Transverse colon (tissue), 4 donors: ENCODE measurements around the gene F13A1.

Experiments used
- CTCF ChIP-seq, 5 experiments: fragments of 200-600 bp in 3 of 5; fragments of 450-650 bp in 2 of 5; sonication (generic) in 3 of 5; IDR thresholded peaks; 1 replicate in 2 of 5; 2 replicates in 3 of 5; pipeline ENCODE4 v1.5.1; 2016 to 2017; ENCODE audit warnings: antibody characterized with exemption in 5 of 5, inconsistent platforms in 3 of 5, mild to moderate bottlenecking in 2 of 5, moderate library complexity in 1 of 5
- EP300 ChIP-seq: sonication (generic); formaldehyde crosslinking; IDR thresholded peaks from one replicate; pipeline ENCODE4 v1.6.1; 2017; ENCODE audit warnings: antibody characterized with exemption, low read depth
- POLR2A ChIP-seq: fragments of 450-650 bp; IDR thresholded peaks from one replicate; pipeline ENCODE4 v1.6.1; 2016; ENCODE audit warnings: antibody characterized with exemption, mild to moderate bottlenecking, moderate library complexity
- POLR2AphosphoS5 ChIP-seq, 3 donors: sonication (generic); formaldehyde crosslinking; IDR thresholded peaks; one replicate each; pipeline ENCODE4 v1.6.1; 2016; ENCODE audit warnings: antibody characterized with exemption in 3 of 3

DNA sequence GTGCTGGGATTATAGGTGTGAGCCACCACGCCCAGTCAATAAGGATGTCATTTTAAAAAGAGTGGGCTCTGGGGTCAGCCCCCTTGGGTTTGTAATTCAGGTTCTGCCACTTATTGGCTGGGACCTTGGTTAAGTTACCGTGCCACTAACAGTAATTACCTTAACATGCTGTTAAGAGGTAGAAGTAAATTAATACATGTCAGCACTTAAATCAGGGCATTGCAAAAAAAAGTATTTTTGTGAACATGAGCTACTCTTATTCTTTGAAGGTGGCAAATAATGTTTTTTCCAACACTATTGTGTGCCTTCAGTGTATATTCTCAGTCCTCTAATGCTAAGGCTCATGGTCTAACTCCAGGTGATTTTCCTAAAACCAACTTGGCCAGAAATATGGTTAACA lies 109.5 kb downstream of the F13A1 start:
- TF ChIP-seq POLR2A (no peak), CTCF (IDR thresholded peaks at IDR 0.05) (no peak), POLR2AphosphoS5 (IDR thresholded peaks at IDR 0.05) (no peak), EP300 (no peak)
